Measurements from ENCODE around the gene SUCLA2. TPM values are rescaled to one million over a fixed set of nuclear protein-coding genes. Genes with fewer than 3 reads are reported as not detected.

SUCLA2 gene
- total RNA-seq, 1 experiment from 2014 or later, result 53.9 TPM

DNA sequence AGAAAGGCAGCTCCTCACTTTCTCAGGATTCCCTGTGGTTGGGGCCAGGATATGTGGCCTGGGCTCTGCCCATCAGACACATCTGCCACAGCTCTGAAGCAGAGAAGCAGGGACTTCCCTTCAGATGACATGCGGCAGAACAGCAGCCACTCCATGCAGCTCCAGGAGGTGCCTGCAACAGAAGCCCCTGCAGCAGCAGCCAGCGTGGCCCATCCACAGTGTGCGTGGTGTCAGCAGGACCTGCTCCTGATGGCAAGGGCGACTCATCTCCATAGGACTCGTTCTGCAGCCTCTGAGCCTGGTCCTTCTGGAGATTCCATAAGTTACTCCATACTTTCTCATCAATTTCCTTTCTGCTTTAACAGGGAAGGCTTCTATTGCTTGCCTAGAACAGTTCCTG, 105.0 kb downstream of the SUCLA2 start:
- H4K8ac ChIP-seq (replicated peaks; ENCODE audit: insufficient read length, low read depth, low read length), result no peak overlapping the region
- peaks cover 3% of the 10 kb centered on the region for H3K4me1 ChIP-seq (ENCODE audit: insufficient read depth, low read length)
- no peak overlapping the region for H3K14ac ChIP-seq (ENCODE audit: insufficient read depth, low read length)
- no peaks in the 10 kb centered on the region for H3K27me3 ChIP-seq (ENCODE audit: insufficient read depth, low read length)
- no peak for DNase-seq
- WGBS (ENCODE audit: extremely low coverage, insufficient read length, low lambda C conversion rate), result no CpG with 5 or more reads among the region's 5 CpGs
- no peak overlapping the region for H3K27ac ChIP-seq (ENCODE audit: insufficient read length, low read depth, low read length)
- H2AFZ ChIP-seq (ENCODE audit: low read length), result no peak overlapping the region
- no peak overlapping the region for H3K27ac Mint-ChIP-seq
- H3K4me3 Mint-ChIP-seq, result no peak overlapping the region
- no peak overlapping the region for H3K4ac ChIP-seq (ENCODE audit: low read depth, low read length)
- no peak overlapping the region for H2BK12ac ChIP-seq (ENCODE audit: insufficient read length, low read depth, low read length)
- H3K56ac ChIP-seq (ENCODE audit: insufficient read length, low read depth, low read length), result no peak overlapping the region
- H2BK20ac ChIP-seq (ENCODE audit: low read depth, low read length, poor library complexity, severe bottlenecking), result no peak overlapping the region
- no peaks in the 10 kb centered on the region for H4K20me1 ChIP-seq (ENCODE audit: control insufficient read depth, insufficient read depth, insufficient read length)
- H3K9ac ChIP-seq (ENCODE audit: extremely low read depth, insufficient read length, low read length), result no peak overlapping the region
- TF ChIP-seq, protein P1, sequence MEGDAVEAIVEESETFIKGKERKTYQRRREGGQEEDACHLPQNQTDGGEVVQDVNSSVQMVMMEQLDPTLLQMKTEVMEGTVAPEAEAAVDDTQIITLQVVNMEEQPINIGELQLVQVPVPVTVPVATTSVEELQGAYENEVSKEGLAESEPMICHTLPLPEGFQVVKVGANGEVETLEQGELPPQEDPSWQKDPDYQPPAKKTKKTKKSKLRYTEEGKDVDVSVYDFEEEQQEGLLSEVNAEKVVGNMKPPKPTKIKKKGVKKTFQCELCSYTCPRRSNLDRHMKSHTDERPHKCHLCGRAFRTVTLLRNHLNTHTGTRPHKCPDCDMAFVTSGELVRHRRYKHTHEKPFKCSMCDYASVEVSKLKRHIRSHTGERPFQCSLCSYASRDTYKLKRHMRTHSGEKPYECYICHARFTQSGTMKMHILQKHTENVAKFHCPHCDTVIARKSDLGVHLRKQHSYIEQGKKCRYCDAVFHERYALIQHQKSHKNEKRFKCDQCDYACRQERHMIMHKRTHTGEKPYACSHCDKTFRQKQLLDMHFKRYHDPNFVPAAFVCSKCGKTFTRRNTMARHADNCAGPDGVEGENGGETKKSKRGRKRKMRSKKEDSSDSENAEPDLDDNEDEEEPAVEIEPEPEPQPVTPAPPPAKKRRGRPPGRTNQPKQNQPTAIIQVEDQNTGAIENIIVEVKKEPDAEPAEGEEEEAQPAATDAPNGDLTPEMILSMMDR (conservative IDR thresholded peaks at IDR 0.05), result no peak
- H3K79me2 ChIP-seq (ENCODE audit: insufficient read depth, low read length), result no peaks in the 10 kb centered on the region
- no peak overlapping the region for H3K23ac ChIP-seq (ENCODE audit: insufficient read length, low read depth, low read length)
- H3K18ac ChIP-seq (ENCODE audit: insufficient read length, low read depth, low read length), result no peak overlapping the region
- no peak overlapping the region for H2BK5ac ChIP-seq (ENCODE audit: insufficient read length, low read length)
- H3T11ph ChIP-seq (ENCODE audit: low read length), result no peak overlapping the region
- peaks cover 0 to 5% (median 3%) of the 10 kb centered on the region in 3 experiments; a peak in 5 of 7 replicates for H3K36me3 Mint-ChIP-seq (ENCODE audit: insufficient read depth in 1 of 3, low read depth in 3 of 3)
- H4K91ac ChIP-seq (ENCODE audit: insufficient read length, low read depth, low read length), result no peak overlapping the region
- no peaks in the 10 kb centered on the region for H3K9me3 ChIP-seq (ENCODE audit: control insufficient read depth, low read depth, low read length)
- H2BK15ac ChIP-seq (ENCODE audit: low read depth, low read length), result no peak overlapping the region
- H4K5ac ChIP-seq (ENCODE audit: insufficient read length, low read depth, low read length), result no peak overlapping the region
- H2AK5ac ChIP-seq (ENCODE audit: insufficient read length, low read length), result no peak overlapping the region
- no peak overlapping the region for H3K4me2 ChIP-seq (ENCODE audit: insufficient read depth, insufficient read length, low read length)
- peaks cover 5 to 15% of the 10 kb centered on the region in 2 experiments; a peak in 3 of 5 replicates for H3K9me3 Mint-ChIP-seq
- H2BK120ac ChIP-seq (ENCODE audit: low read depth, low read length, poor library complexity, severe bottlenecking), result no peak overlapping the region
- no peaks in the 10 kb centered on the region for H3K23me2 ChIP-seq (ENCODE audit: insufficient read length, low read depth, low read length, poor library complexity, severe bottlenecking)
- H3K4me1 Mint-ChIP-seq, result peaks cover 11 to 16% of the 10 kb centered on the region in 2 experiments
- H3K27me3 Mint-ChIP-seq (ENCODE audit: low read depth), result no peaks in the 10 kb centered on the region
- H3K79me1 ChIP-seq (ENCODE audit: insufficient read depth, low read depth, low read length, poor library complexity, severe bottlenecking), result no peaks in the 10 kb centered on the region

Data from H9 (cell line).